Fibroblast of the aortic adventitia (primary cell): ENCODE measurements around the gene TXNDC2. TPM values are rescaled to one million over a fixed set of nuclear protein-coding genes. Genes with fewer than 3 reads are reported as not detected.
A peak's percentile ranks its signal among the peaks of the same experiment; 100 is the strongest.

ENCODE experiments used
- DNase-seq: peaks from one replicate; pipeline ENCODE4 v3.0.0-alpha.2; 2010; ENCODE audit warnings: low read depth
- H3K4me3 ChIP-seq: 2 replicates; pipeline ENCODE4 v1.5.1; 2011; ENCODE audit warnings: low read depth, mild to moderate bottlenecking, control low read depth, low read length, moderate library complexity
- CTCF ChIP-seq: IDR thresholded peaks from 2 replicates; pipeline ENCODE4 v1.5.1; 2011; ENCODE audit warnings: mild to moderate bottlenecking, low read length, control low read depth, inconsistent platforms; ENCODE audit not compliant: insufficient read depth
- total RNA-seq: library from RNA; depleted of rRNA; stranded (reverse); fragments of >200 nt; gene quantifications from 2 replicates; pipeline ENCODE4 v1.2.3, GENCODE V29; 2012; ENCODE audit warnings: low replicate concordance

The TXNDC2 gene
- total RNA-seq, 1 donor, result 0.27 TPM

- H3K4me3 ChIP-seq, result no peak overlapping the region
- DNase-seq, result no peak
- no peak for TF ChIP-seq CTCF
Measured at GRCh38 chr18:9845256-9845655, 40.5 kb upstream of the TXNDC2 start.

GRCh38 chr18:9846162-9846925, 39.4 kb upstream of the TXNDC2 start:
- no peak for TF ChIP-seq CTCF
- peak overlapping the region; percentile 1 for H3K4me3 ChIP-seq
- DNase-seq, result peak; percentile 57

GRCh38 chr18:9848170-9848879, 37.4 kb upstream of the TXNDC2 start:
- no peak for DNase-seq
- no peak overlapping the region for H3K4me3 ChIP-seq
- no peak for TF ChIP-seq CTCF

- TF ChIP-seq CTCF, result no peak
- no peak for DNase-seq
- H3K4me3 ChIP-seq, result no peak overlapping the region
Measured at GRCh38 chr18:9849407-9850283, 36.1 kb upstream of the TXNDC2 start.

- TF ChIP-seq CTCF, result no peak
- DNase-seq, result no peak
- no peak overlapping the region for H3K4me3 ChIP-seq
Measured at GRCh38 chr18:9850309-9850708, 35.5 kb upstream of the TXNDC2 start.

- no peak for TF ChIP-seq CTCF
- no peak overlapping the region for H3K4me3 ChIP-seq
- no peak for DNase-seq
Measured at GRCh38 chr18:9851511-9851910, 34.3 kb upstream of the TXNDC2 start.
